Psoas muscle (tissue), 8 donors: Measurements from ENCODE around the gene KRTAP10-7. TPM values are rescaled to one million over a fixed set of nuclear protein-coding genes. Genes with fewer than 3 reads are reported as not detected.
"Not testable (repeated sequence)": the region's sequence is repeated elsewhere in the genome, so short reads cannot be mapped to it uniquely, and the experiment has no call there.

Experiments
- ATAC-seq, 4 donors: fragments of 200-7000 bp; cut with Tn5 transposase; one replicate each; pipeline ENCODE4 v1.9.1; 2020; ENCODE audit warnings: moderate library complexity in 3 of 4, mild to moderate bottlenecking in 2 of 4
- DNase-seq, 2 donors: peaks; one replicate each; pipeline ENCODE4 v3.0.0-alpha.2; 2020
- H3K27ac ChIP-seq: fragments of 200-600 bp; one replicate; pipeline ENCODE4 v1.8.0; 2022
- H3K27me3 ChIP-seq, 3 donors: fragments of 200-600 bp in 1 of 3; one replicate each; pipeline versions ENCODE4 v1.6.1 to v1.8.0; 2013 to 2022; ENCODE audit warnings: low read length in 2 of 3, mild to moderate bottlenecking in 2 of 3, moderate library complexity in 1 of 3; ENCODE audit not compliant: insufficient read depth in 3 of 3
- H3K36me3 ChIP-seq, 2 donors: fragments of 200-600 bp in 1 of 2; one replicate each; pipeline versions ENCODE4 v1.6.1 to v1.8.0; 2013 to 2022; ENCODE audit warnings: low read depth in 1 of 2, mild to moderate bottlenecking in 1 of 2, moderate library complexity in 1 of 2; ENCODE audit not compliant: insufficient read depth in 1 of 2
- H3K4me1 ChIP-seq: fragments of 200-600 bp; one replicate; pipeline ENCODE4 v1.8.0; 2022
- H3K4me3 ChIP-seq: fragments of 200-600 bp; one replicate; pipeline ENCODE4 v1.8.0; 2022; ENCODE audit warnings: mild to moderate bottlenecking
- H3K9me3 ChIP-seq: fragments of 200-600 bp; one replicate; pipeline ENCODE4 v1.8.0; 2022
- CTCF ChIP-seq: fragments of 200-600 bp; IDR thresholded peaks from one replicate; pipeline ENCODE4 v1.8.0; 2022; ENCODE audit warnings: antibody characterized with exemption
- WGBS, 3 donors: extraction: QIAGEN DNeasy Blood & Tissue Kit; methylation state at CpG; one replicate each; pipeline versions ENCODE4 v1.1.6 to v1.1.7; 2013; 5-methylcytosine and 5-hydroxymethylcytosine counted together
- intact Hi-C, 2 donors: fragments of 100-400 bp; cut with DNase I; formaldehyde crosslinking; loops; one replicate each; pipeline versions ENCODE4 v1.11.0 to v1.14.2; 2022
- polyA plus RNA-seq, 3 donors: library from polyadenylated mRNA; stranded (reverse); fragments of 200-250 nt; gene quantifications; one replicate each; pipeline ENCODE4 v1.2.3, GENCODE V29; 2013
- total RNA-seq, 4 donors: library from RNA; stranded (reverse); fragmentation: NEBNext Ultra II Directional in 2 of 4; extraction: Animal tissue kit (Norgen Biotek cat#: 25700) in 2 of 4; gene quantifications; one replicate each; pipeline versions ENCODE4 v1.2.1 to v1.2.4, GENCODE V29; 2021 to 2023
- donor health status: healthy with polysubstance abuse.
- donor health status: DM: no; HTN: no; CAD: no; lungs with moderate emphysema.
- donor health status: Bipolar disorder and iron deficiency.
- donor health status: healthy.
- donor health status: DM: yes; HTN: yes; CAD: no.
- donor health status: DM: no; HTN: no; CAD: no.
- donor health status: DM: no; HTN: no; CAD: no.
- donor health status: DM: yes; HTN: yes; CAD: no.

Gene KRTAP10-7
- total and polyA plus RNA-seq, 7 donors = not detected

- Histone ChIP-seq H3K27me3 (peaks cover 0 to 66% (median 4%) of the 10 kb centered on the region in 3 donors), H3K4me3 (no peak overlapping the region), H3K27ac (no peak overlapping the region), H3K9me3 (no peaks in the 10 kb centered on the region), H3K4me1 (no peaks in the 10 kb centered on the region), H3K36me3 (no peaks in the 10 kb centered on the region)
- DNase-seq = no peak
- WGBS, 3 donors = 49 to 67% (median 54%) methylated on average over 9 of the region's 9 CpGs
- intact Hi-C loops = no loop called here
- TF ChIP-seq CTCF = no peak
- ATAC-seq = no peak
Observed at GRCh38 chr21:44596068-44596725, 4.2 kb upstream of the KRTAP10-7 start.

GRCh38 chr21:44598061-44598460 lies 2.3 kb upstream of the KRTAP10-7 start:
- no peaks in the 10 kb centered on the region for H3K36me3 ChIP-seq
- no peak for TF ChIP-seq CTCF
- peaks cover 0 to 74% (median 7%) of the 10 kb centered on the region in 3 donors for H3K27me3 ChIP-seq
- H3K4me1 ChIP-seq = no peaks in the 10 kb centered on the region
- ATAC-seq (no peak), DNase-seq (no peak)
- WGBS, 3 donors = 72 to 78% (median 76%) methylated on average over 11 of the region's 11 CpGs
- H3K9me3 ChIP-seq = no peaks in the 10 kb centered on the region
- H3K4me3 ChIP-seq = no peak overlapping the region
- H3K27ac ChIP-seq = no peak overlapping the region
- intact Hi-C loops = no loop called here

- no peak overlapping the region for H3K27ac ChIP-seq
- H3K36me3 ChIP-seq = no peaks in the 10 kb centered on the region
- DNase-seq (no peak), ATAC-seq (no peak)
- WGBS, 3 donors = 81 to 87% (median 85%) methylated on average over 8 of the region's 8 CpGs
- no peaks in the 10 kb centered on the region for H3K9me3 ChIP-seq
- peaks cover 0 to 81% (median 10%) of the 10 kb centered on the region in 3 donors for H3K27me3 ChIP-seq
- no peaks in the 10 kb centered on the region for H3K4me1 ChIP-seq
- no peak for TF ChIP-seq CTCF
- intact Hi-C loops = no loop called here
- H3K4me3 ChIP-seq = no peak overlapping the region
Observed at GRCh38 chr21:44599264-44600029, 950 bp upstream of the KRTAP10-7 start.

- H3K9me3 ChIP-seq, H3K36me3 ChIP-seq, DNase-seq, intact Hi-C loops, ATAC-seq, H3K27ac ChIP-seq, H3K4me1 ChIP-seq, H3K4me3 ChIP-seq: not testable (repeated sequence)
- WGBS, 3 donors = 27 to 33% (median 29%) methylated on average over 9 to 10 of the region's 10 CpGs
- peaks cover 0 to 78% (median 10%) of the 10 kb centered on the region in 3 donors for H3K27me3 ChIP-seq
Observed at GRCh38 chr21:44601091-44601490, 694 bp downstream of the KRTAP10-7 start.
